Liver (tissue), 2 donors: ENCODE results near the gene CCIN.

Source experiments
- CTCF ChIP-seq: fragments of 150-350 bp; IDR thresholded peaks from 2 replicates; pipeline ENCODE4 v1.5.1; 2017; ENCODE audit warnings: improper control_type of control experiment, low read depth, low read length; ENCODE audit not compliant: missing input control
- TF ChIP-seq, protein P1 (sequence below): IDR thresholded peaks from 2 replicates; pipeline ENCODE4 v1.6.1; 2016; ENCODE audit warnings: antibody characterized with exemption
- donor health status: healthy.

- TF ChIP-seq CTCF, result no peak
- TF ChIP-seq, protein P1, sequence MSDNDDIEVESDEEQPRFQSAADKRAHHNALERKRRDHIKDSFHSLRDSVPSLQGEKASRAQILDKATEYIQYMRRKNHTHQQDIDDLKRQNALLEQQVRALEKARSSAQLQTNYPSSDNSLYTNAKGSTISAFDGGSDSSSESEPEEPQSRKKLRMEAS, result no peak
These were observed 45.4 kb downstream of the CCIN start for GRCh38 chr9:36214571-36214970.
